GM12891 (cell line): Measurements from ENCODE around the gene JCAD.
"Not testable (repeated sequence)": the region's sequence is repeated elsewhere in the genome, so short reads cannot be mapped to it uniquely, and the experiment has no call there.

Experiments
- DNase-seq: peaks from one replicate; pipeline ENCODE4 v3.0.0; 2011; ENCODE audit warnings: low spot score; ENCODE audit not compliant: insufficient read length
- FAIRE-seq: peaks from 2 replicates; lab custom pipeline; 2011; peaks lifted over from hg19 to GRCh38; lab: Jason Lieb, UNC
- PAX5 ChIP-seq: IDR thresholded peaks from 2 replicates; pipeline ENCODE4 v1.6.1; 2011; ENCODE audit warnings: low read length, moderate library complexity, mild to moderate bottlenecking; ENCODE audit not compliant: insufficient read depth, severe bottlenecking
- POLR2A ChIP-seq: IDR thresholded peaks from 2 replicates; pipeline ENCODE4 v1.6.1; 2011; ENCODE audit warnings: low read depth, low read length, control low read depth
- POLR2AphosphoS5 ChIP-seq: IDR thresholded peaks from 2 replicates; pipeline ENCODE4 v1.6.1; 2011; ENCODE audit warnings: low read depth, low read length, control low read depth
- POU2F2 ChIP-seq: IDR thresholded peaks from 2 replicates; pipeline ENCODE4 v1.6.1; 2011; ENCODE audit warnings: low read depth, mild to moderate bottlenecking, control low read depth, low read length, moderate library complexity
- SPI1 ChIP-seq: IDR thresholded peaks from 2 replicates; pipeline ENCODE4 v1.6.1; 2011; ENCODE audit warnings: low read depth, low read length, control low read depth
- TAF1 ChIP-seq: IDR thresholded peaks from 2 replicates; pipeline ENCODE4 v1.6.1; 2011; ENCODE audit warnings: low read depth, low read length, control low read depth

The JCAD gene

DNA sequence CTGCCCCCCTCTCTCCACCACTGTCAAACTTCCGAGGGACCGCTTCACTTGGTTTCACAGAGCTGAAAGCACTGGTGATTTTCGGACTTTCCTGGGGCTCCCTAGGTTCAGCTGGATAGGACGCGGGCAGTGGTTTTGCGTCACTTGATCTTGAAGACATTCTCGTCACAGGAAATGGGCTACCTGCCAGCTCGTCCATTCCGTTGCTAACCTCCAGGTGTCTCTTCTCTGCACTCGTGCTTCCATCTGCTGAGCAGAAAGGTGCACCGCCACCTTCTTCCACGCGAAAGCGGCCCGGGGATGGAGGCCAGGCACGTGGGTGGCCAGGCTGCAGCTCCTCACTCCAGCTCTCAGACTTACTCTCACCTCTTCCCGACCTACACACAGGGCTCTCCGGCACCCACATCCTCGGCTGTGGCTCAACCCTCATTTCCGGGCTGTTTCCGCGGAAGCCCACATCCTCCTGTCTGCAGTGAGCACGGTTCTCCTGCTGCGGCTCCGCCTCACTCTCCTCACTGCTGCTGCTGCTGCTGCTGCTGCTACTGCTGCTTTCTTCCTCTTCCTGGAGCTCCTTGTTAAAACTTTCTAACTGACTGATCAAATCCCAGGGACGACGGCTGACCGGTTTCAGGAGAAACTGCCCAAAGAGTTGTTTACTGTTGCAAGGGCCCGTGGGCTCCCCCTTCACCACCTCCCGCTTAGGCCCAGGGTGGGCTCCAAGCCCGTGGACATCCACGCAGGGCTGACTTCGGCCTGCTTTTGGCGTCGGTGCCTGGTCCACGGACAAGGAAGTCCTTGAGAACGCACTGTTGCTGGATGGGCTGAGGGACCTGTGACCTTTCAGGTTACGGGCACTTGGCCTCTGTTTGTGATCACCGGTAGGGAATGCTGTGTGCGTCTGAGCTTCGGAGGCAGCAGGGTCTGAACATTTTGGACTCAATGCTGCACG is 32.1 kb downstream of the JCAD start:
- DNase-seq (peak; percentile 68), FAIRE-seq (peak; percentile 91)
- TF ChIP-seq POLR2A: no peak

DNA sequence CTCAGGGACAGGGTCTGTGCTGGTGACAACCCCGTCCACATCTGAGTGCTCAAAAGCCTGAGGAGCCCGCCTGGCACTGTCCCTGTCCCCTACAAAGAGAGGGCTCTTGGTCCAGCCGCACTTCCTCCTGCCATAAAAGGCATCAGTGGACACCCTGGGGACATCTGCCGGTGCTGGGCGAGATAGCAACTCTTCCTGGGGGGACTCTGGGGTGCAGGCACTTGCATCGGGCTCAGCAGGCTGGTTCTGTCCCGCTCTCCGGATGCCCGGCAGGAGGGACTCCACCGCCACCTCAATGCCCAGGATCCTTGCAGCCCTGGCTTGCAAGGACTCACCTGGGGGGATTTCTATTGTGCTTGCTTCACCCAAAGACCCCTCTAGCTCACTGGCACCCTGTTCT is 32.8 kb downstream of the JCAD start:
- DNase-seq (no peak), FAIRE-seq (no peak)
- no peak for TF ChIP-seq POLR2A

DNA sequence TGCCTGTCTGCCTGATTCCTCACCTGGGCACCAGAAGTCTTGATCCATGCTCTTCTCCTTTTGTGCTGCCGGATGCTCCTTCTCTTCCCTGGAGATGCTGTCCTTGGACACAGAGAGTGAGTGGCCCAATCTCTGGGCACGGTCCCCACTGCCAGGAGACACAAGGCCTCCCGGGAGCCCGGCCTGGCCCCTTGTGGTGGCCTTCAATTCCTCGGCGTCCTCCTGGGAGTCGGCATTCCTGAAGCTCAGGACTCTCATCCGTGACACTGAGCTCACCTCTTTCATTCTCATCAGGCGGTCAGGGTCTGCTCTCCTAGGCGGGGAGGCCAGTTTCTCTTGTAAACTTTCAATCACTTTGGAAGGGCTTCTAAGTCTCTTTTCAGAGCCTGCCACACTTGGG is 33.3 kb downstream of the JCAD start:
- DNase-seq (no peak), FAIRE-seq (no peak)
- TF ChIP-seq POLR2AphosphoS5: no peak
- no peak for TF ChIP-seq POU2F2

DNA sequence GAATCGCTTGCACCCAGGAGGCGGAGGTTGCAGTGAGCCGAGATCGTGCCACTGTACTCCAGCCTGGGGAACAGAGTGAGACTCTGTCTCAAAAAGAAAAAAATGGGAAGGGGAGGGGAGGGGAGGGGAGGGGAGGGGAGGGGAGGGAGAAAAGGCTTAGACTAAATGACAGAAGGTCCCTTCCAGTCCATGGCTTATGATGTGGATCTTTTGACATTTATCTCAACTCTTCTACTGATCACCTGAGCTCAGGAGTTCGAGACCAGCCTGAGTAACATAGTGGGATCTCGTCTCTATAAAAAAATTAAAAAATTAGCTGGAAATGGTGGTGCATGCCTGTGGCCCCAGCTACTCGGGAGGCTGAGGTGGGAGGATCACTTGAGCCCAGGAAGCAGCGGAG is 34.0 kb downstream of the JCAD start:
- not testable (repeated sequence) for FAIRE-seq, DNase-seq

DNA sequence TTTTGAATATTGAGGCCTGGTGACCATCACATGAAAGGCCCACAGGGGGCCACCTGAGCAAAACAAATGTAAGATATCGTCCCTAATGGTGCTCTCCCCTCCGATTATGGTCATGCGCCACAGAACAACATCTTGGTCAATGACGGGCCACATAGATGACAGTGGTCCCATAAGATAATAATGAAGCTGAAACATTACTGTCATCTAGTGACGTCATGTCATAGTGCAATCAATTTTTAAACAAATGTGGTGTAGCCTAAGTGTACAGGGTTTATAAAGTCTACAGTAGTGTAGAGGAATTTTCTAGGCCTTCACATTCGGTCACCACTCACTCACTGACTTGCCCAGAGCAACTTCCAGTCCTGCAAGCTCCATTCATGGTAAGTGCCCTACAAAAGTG is 36.8 kb downstream of the JCAD start:
- DNase-seq (no peak), FAIRE-seq (no peak)
- TF ChIP-seq POU2F2 (no peak), SPI1 (no peak), TAF1 (no peak), PAX5 (no peak), POLR2AphosphoS5 (no peak)

DNA sequence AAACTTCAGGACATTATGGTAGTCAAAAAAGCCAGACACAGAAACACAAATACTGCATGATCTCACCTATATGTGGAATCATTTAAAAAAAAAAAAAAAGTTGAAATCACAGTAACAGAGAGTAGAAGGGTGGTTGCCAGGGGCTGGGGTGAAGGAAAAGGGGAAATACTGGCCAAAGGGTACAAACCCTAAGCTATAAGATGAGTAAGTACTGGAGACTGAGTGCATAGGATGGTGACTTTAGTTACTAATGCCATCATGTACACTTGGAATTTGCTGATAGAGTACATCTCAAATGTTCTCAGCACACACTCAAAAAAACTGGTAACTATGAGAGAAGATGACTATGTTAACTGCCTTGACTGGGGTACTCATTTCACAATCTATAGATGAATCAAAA is 39.9 kb downstream of the JCAD start:
- DNase-seq (no peak), FAIRE-seq (no peak)
- TF ChIP-seq POLR2AphosphoS5 (no peak), POLR2A (no peak), TAF1 (no peak), POU2F2 (no peak), PAX5 (no peak), SPI1 (no peak)

DNA sequence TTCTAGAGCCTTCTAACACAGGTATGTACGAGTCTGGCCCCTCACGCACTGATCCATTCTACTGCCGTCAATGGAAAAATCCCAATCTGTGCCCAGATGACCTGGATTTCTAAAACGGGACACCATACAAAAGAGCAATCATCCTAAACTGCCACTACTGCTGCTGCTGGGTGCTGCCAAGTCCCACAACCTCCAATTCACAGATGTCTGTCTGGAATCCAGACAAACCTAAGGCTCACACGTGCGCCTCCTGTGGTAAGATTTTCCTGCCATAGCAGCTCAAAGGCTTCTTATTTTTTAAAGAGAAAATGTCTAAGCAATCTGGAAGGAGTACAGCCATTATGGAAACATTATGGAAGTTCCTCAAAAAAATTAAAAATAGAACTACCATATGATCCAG is 40.9 kb downstream of the JCAD start:
- DNase-seq (no peak), FAIRE-seq (no peak)
- TF ChIP-seq SPI1 (no peak), POU2F2 (no peak), PAX5 (no peak), POLR2AphosphoS5 (no peak), TAF1 (no peak), POLR2A (no peak)

DNA sequence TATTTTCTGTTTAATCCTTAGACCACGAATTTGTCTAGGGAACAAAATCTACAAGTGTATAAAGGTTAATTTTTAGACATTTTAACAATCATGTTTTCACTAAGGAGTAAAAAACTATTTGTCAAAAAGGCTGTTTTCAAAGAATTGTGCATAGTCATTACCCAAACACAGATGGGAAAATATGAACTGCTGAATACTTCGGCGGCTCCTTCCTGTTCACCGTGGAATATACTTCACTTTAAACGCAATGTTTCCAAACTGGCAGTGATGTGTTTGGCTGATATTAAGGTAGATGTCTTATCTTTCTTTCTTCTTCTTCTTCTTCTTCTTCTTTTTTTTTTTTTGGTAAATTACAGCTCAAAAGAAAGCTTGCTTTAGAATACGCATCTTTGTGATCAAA is 41.4 kb downstream of the JCAD start:
- DNase-seq (no peak), FAIRE-seq (no peak)
- no peak for TF ChIP-seq POLR2A
- no peak for TF ChIP-seq PAX5
- no peak for TF ChIP-seq SPI1

DNA sequence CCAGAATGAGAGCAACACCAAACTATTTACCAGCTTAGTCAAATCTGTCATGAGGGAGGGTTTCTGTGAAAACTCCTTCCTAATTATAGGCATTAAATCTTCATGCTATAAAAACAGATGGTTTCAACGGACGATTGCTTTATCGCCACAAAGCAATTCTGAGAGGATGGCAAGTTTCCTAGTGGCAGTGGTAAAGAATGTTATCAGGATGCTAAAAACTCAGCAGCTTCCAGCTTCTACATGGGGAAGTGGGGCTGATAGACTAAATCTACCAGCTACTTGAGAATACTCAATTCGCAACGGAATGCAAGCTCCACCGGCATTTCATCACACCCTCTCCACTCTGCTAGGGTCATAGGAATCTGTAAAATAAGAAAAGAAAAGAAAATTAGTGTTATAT is 41.8 kb downstream of the JCAD start:
- FAIRE-seq (no peak), DNase-seq (no peak)
- no peak for TF ChIP-seq POLR2A
- no peak for TF ChIP-seq SPI1
- no peak for TF ChIP-seq TAF1
- TF ChIP-seq POU2F2: no peak
- no peak for TF ChIP-seq POLR2AphosphoS5
- no peak for TF ChIP-seq PAX5

DNA sequence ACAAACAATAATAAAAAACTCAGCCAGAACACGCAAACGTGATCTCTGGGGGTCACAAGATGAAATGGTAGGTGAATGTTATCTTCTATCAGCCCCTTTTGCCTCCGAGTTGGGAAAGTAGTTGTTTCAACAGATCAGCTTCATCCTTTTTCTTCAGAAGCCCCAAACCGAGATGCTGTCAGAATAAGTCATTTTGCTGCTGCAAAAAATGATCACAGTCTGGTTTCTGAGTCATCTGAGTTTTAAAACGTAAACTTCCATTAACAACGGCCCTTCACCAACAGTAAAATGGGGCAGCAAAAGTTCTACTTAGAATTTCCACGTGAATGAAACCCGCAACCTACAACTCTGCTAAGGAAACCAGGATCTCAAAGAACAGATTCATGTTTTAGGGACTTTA is 44.9 kb downstream of the JCAD start:
- no peak for FAIRE-seq
- DNase-seq: no peak
- TF ChIP-seq POLR2AphosphoS5 (no peak), POLR2A (no peak), PAX5 (no peak), TAF1 (no peak), POU2F2 (no peak), SPI1 (no peak)

DNA sequence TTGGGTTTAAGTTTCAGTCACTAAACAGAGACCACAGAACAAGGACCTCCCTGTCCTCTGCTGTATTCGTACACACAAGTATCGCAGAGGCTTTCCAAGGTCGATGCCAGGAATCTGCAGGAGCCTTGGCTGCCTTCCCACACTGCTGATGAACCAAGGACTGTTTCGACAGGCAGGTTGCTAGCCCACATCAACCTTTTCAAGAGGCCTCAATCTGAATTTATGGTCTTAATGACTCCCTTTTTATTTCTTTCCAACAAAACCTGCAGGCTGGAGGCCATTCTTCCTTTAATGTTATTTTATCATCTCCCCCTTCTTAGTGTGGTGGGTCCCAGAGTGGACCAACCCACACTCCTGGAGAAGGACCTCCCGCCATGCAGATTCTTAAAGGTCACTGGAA is 45.6 kb downstream of the JCAD start:
- FAIRE-seq (no peak), DNase-seq (no peak)
- TF ChIP-seq POLR2A (no peak), POLR2AphosphoS5 (no peak), PAX5 (no peak), SPI1 (no peak), TAF1 (no peak), POU2F2 (no peak)
